ENCODE data around the gene ELMO3.
A peak's percentile ranks its signal among the peaks of the same experiment; 100 is the strongest.

Gene ELMO3

GRCh38 chr16:67199808-67200198, 872 bp downstream of the ELMO3 start:
- DNase-seq, result no peak

GRCh38 chr16:67200491-67200890, 1.6 kb downstream of the ELMO3 start:
- no peak for DNase-seq

GRCh38 chr16:67201411-67202345, 2.7 kb downstream of the ELMO3 start:
- no peak for DNase-seq

GRCh38 chr16:67202426-67202825, 3.5 kb downstream of the ELMO3 start:
- no peak for DNase-seq

GRCh38 chr16:67202956-67203493, 4.1 kb downstream of the ELMO3 start:
- no peak for DNase-seq

- DNase-seq, result no peak
Measured at GRCh38 chr16:67204076-67204475, 5.1 kb downstream of the ELMO3 start.

GRCh38 chr16:67206129-67206837, 7.4 kb downstream of the ELMO3 start:
- no peak for DNase-seq

- no peak for DNase-seq
Measured at GRCh38 chr16:67206838-67207248, 7.9 kb downstream of the ELMO3 start.

- no peak for DNase-seq
Measured at GRCh38 chr16:67207249-67208091, 8.5 kb downstream of the ELMO3 start.

- DNase-seq, result no peak
Measured at GRCh38 chr16:67208154-67208896, 9.4 kb downstream of the ELMO3 start.

- no peak for DNase-seq
Measured at GRCh38 chr16:67209565-67209964, 10.6 kb downstream of the ELMO3 start.

- no peak for DNase-seq
Measured at GRCh38 chr16:67210069-67210937, 11.4 kb downstream of the ELMO3 start.

GRCh38 chr16:67211674-67212073, 12.7 kb downstream of the ELMO3 start:
- DNase-seq, result no peak

- DNase-seq, result no peak
Measured at GRCh38 chr16:67212766-67213165, 13.8 kb downstream of the ELMO3 start.

GRCh38 chr16:67213197-67214019, 14.5 kb downstream of the ELMO3 start:
- no peak for DNase-seq

GRCh38 chr16:67215706-67216105, 16.8 kb downstream of the ELMO3 start:
- no peak for DNase-seq

GRCh38 chr16:67216612-67217490, 17.9 kb downstream of the ELMO3 start:
- peak; percentile 82 to 92 (median 90) for DNase-seq

- DNase-seq, result no peak
Measured at GRCh38 chr16:67223992-67224391, 25.1 kb downstream of the ELMO3 start.

- DNase-seq, result no peak
Measured at GRCh38 chr16:67226295-67226803, 27.4 kb downstream of the ELMO3 start.
